Colon (tissue), 2 donors: ENCODE results near the gene TBX21.

Source experiments
- FAIRE-seq: peaks from 2 replicates; lab custom pipeline; 2012; peaks lifted over from hg19 to GRCh38; lab: Jason Lieb, UNC
- donor health status: control.
- donor health status: control.

The TBX21 gene

GRCh38 chr17:47698749-47699535, 34.1 kb upstream of the TBX21 start:
- FAIRE-seq = no peak

GRCh38 chr17:47699536-47699840, 33.5 kb upstream of the TBX21 start:
- FAIRE-seq = no peak

- FAIRE-seq = no peak
Observed at GRCh38 chr17:47700471-47701449, 32.3 kb upstream of the TBX21 start.

- FAIRE-seq = no peak
Observed at GRCh38 chr17:47701608-47702007, 31.4 kb upstream of the TBX21 start.

GRCh38 chr17:47702391-47702995, 30.5 kb upstream of the TBX21 start:
- no peak for FAIRE-seq

- FAIRE-seq = no peak
Observed at GRCh38 chr17:47703191-47703591, 29.8 kb upstream of the TBX21 start.

- FAIRE-seq = no peak
Observed at GRCh38 chr17:47703671-47704070, 29.4 kb upstream of the TBX21 start.

- no peak for FAIRE-seq
Observed at GRCh38 chr17:47704116-47704515, 28.9 kb upstream of the TBX21 start.

- FAIRE-seq = no peak
Observed at GRCh38 chr17:47704736-47705135, 28.3 kb upstream of the TBX21 start.

- no peak for FAIRE-seq
Observed at GRCh38 chr17:47705536-47706530, 27.2 kb upstream of the TBX21 start.

- no peak for FAIRE-seq
Observed at GRCh38 chr17:47707056-47707804, 25.8 kb upstream of the TBX21 start.

- FAIRE-seq = no peak
Observed at GRCh38 chr17:47707884-47708283, 25.2 kb upstream of the TBX21 start.

GRCh38 chr17:47708312-47708863, 24.6 kb upstream of the TBX21 start:
- no peak for FAIRE-seq

- FAIRE-seq = no peak
Observed at GRCh38 chr17:47708864-47709541, 24.0 kb upstream of the TBX21 start.

GRCh38 chr17:47709594-47709993, 23.4 kb upstream of the TBX21 start:
- no peak for FAIRE-seq

GRCh38 chr17:47711366-47712099, 21.5 kb upstream of the TBX21 start:
- FAIRE-seq = no peak

GRCh38 chr17:47712330-47713023, 20.6 kb upstream of the TBX21 start:
- no peak for FAIRE-seq

- no peak for FAIRE-seq
Observed at GRCh38 chr17:47713980-47714700, 18.9 kb upstream of the TBX21 start.
